HG03571 (cell line): ENCODE data around the gene RASSF4.

ENCODE experiments used
- ATAC-seq: cut with Tn5 transposase; IDR thresholded peaks from one replicate; pipeline ENCODE4 v1.9.1; 2021; ENCODE audit not compliant: unreplicated experiment

The RASSF4 gene, protein sequence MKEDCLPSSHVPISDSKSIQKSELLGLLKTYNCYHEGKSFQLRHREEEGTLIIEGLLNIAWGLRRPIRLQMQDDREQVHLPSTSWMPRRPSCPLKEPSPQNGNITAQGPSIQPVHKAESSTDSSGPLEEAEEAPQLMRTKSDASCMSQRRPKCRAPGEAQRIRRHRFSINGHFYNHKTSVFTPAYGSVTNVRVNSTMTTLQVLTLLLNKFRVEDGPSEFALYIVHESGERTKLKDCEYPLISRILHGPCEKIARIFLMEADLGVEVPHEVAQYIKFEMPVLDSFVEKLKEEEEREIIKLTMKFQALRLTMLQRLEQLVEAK

DNA sequence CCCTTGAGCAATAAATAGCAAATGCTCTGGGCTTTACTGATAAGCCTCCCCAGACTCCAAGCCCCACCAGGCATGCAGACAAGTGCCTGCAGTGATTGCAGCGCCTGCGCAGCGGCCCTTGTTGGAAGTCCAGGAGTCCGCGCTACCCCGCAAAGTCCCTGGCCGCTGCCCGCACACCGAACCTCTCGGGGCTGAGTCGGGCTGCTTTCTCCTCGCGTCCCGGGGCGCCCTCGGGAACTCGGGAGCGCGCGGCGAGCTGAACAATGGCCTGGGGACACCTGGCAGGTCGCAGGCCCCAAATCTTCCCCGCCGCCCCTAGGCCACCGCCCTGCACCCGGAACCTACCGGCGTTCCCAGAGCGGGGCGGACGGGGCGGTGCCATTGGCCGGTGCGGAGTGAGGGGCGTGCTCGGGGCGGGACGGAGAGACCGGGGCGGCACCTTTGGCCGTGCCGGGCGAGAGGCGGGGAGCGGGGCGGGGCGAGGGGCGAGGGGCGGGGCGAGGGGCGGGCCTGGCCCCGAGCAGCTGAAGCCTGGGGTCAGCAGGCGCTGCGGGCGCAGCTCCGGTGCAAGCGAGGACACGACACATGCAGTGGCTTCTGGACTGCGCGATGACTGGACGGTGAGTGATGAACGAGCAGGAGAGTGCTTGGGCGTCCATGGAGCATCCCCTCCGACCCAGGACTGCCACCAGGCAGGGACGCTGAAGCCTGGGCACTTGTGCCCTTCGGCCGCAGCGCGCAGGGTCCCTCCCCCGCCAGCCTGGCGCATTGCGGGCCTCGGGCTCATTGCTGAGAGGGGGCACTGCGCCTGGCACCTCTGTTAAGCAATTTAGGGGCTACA is at the start of gene RASSF4:
Gene RASSF4 (plus strand): TSS at position 556 of the 841 bp plus-strand sequence. CDS start 10,401 bp downstream, outside the sequence.
- peak; percentile 95 for ATAC-seq

DNA sequence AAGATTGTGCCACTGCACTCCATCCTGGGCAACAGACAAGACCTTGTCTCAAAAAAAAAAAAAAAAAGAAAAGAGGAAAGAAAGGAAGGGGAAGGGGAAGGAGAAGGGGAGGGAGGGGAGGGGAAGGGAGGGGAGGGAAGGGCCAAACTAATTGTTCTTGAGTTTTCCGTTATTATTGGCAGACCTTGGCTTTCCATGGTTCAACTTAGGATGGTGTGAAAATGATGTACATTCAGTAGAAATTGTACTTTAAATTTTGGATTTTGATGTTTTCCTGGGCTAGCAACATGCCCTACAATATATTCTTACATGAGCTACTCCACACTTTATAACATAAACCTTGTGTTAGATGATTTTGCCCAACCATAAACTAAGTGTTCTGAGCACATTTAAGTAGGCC is 49.7 kb upstream of the RASSF4 start:
- ATAC-seq, result no peak

DNA sequence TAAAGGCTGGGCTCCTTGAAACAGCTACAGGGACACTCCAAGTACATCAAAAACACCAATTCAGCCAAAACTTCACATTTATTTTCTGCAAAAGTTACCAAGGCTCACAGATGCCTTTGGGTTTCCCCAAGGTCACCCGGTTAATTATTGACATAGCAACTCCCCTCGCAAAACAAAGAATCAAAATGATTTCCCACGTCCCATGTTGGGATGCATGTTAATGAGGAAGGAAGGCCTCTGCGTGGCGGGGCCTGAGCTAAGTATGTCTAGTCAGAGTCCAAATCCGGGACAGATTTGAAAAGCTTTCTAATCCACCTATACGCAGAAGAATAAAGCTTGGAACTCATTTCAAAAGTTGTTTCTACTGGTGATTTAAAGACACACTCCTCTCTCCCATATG is 49.0 kb upstream of the RASSF4 start:
- ATAC-seq, result no peak

DNA sequence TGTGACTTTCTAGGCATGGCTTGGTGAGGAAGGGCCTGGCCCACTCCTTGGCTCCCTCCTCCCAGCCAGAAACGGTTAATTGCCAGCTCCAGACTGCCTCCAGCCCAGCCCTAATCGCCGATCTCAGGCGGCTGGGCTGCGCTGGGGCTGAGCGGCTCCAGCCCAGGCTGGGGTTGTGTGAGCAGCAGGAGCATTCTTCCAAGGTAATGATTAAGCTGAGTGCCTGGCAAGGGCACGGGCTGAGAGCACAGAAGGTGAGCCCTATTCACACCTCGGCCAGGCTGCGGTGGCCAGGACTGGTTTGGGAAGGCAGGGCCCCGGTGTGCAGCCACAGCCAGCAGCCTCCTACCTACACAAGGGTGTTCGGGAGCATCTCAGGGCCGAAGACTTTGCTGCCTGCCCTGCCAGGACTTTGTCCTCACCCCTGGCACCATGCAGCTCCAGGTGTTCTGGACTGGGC is 48.5 kb upstream of the RASSF4 start, which contains the start of gene TMEM72:
Gene TMEM72 (plus strand): TSS at position 257 of the 460 bp plus-strand sequence. CDS start 176 bp downstream, at position 433.
- ATAC-seq, result no peak

DNA sequence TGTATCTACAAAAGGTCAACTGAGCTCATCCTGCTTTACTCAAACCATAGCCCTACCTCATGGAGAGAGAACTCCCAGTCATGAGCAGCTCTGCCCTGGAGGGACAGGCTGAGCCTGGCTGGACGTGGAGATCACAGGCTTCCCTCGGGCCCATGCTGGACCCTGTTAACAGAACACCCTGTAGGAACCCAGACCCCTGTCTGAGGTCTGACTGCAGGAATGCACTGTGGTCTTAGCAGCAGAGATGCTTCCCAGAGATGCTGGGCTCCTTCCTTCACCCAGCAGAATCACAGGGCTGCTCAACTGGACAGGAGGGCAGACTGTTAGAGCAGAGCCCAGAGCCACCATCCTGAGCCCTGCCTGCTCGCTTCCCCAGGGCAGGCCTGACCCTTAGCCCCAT is 47.7 kb upstream of the RASSF4 start:
- ATAC-seq, result no peak

DNA sequence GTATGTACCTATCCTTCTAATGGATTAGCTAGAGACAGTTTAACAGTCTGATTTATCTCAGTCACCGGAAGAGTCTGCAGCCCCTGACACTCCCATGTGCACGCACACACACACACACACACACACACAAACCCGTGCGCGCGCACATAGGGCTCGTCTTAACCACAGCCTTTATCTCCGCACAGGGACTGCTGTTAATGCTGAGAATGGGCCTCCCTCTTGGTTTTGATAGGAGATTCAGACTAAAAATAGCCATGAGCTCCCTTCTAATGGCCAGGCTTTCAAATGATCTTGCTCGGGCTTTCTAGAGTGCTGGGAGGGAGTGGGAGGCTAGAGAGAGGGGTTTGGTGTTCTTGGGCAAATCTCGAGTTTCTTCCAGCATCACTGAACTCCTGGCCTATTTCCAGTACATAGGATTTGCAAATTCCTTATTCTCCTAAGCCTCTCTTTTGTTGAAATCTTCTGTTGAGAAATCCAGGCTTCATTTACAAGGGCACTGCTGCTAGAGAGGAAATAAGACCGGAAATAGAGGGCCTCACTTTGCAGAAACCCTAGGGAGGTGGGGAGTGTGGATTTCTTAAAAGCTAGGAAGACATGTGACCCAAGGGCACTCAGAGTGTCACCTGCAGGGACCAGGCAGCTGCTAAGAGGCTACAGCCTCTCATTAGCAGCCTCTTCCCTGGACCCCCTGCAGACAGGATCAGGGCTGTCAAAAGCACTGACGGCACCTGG is 46.1 kb upstream of the RASSF4 start:
- no peak for ATAC-seq

DNA sequence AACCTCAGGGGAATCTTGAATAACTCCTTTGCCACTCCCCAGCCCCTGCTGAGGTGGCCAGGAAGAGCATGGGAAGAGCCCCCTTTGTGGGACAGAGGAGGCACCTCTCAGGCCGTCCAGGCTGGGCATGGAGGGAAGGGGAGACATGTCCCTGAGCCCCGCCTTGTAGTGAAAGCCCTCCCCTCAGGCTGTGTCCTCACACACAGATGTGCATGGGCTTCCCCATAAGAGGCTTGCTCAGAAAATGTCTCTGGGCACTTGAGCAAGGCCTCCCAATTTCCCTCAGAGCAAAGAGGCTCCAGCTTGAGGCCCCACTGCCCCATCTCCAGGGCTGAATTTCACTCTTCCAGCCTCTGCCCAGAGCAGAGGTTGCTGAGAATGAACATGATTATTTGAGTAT is 44.7 kb upstream of the RASSF4 start:
- no peak for ATAC-seq

DNA sequence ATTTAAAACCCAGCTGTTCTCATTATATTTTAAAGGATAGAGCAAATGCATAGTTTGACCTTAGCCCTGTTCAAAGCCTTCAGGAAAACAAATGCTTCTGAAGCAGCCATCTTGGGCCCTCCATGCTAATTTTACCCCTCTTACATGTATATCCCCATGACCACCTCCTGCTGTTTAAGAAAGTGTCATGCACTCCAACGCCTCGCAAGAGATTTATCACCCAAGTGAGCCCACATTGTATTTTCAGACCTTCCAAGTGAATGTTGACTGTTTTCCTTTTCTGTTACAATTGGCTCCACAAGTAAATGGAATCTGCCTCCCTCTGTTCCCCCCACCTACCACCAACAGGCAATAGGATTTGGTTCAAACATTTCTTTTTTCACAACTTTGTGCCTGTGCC is 43.2 kb upstream of the RASSF4 start:
- ATAC-seq, result no peak

DNA sequence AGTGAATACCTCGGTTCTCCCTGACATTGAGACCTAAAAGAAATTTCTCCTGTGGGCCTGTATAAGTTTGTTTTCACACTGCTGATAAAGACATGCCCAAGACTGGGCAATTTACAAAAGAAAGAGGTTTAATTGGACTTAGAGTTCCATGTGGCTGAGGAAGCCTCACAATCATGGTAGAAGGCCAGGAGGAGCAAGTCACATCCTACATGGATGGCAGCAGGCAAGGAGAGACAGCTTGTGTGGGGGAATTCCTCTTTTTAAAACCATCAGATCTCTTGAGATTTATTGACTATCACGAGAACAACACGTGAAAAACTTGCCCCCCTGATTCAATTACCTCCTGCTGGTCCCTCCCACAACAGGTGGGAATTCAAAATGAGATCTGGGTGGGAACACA is 41.8 kb upstream of the RASSF4 start:
- ATAC-seq, result no peak

DNA sequence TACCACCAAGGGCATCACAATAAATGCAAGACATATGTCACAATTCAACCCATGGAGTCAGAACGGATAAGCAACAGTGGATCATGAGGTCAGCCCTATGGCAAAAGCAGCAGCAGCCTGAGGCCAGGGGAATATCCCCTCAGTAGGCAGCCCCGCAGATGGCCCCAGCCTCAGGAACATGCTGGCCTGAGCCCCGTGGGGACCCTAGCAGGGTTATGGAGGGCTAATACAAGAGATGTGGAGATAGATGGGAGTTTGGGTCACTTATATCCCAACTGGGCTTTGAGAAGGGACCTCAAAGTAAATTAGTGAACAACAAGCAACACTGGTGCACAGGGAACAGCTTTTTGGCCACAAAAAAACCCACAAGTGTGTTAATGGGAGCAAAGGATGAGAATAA is 39.4 kb upstream of the RASSF4 start:
- no peak for ATAC-seq

DNA sequence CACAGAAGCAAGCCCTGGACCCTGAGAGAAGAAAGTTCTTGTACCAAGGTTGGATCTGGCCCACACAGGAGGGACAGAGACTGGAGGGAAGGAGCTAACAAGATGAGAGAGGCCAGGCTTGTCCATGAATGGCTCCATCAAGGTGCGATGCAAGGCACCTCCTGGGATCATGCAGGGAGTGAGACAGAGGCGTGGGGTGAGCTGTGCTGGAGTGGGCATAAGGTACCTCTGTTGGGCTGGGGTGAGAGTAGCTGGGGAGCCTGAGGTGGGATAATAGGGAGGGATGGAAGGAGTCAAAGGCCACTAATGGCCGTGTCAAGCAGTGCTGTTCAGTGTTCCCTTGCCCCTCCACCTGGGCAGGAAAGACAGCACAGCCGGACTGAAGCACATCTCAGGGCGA is 38.5 kb upstream of the RASSF4 start:
- ATAC-seq, result no peak

DNA sequence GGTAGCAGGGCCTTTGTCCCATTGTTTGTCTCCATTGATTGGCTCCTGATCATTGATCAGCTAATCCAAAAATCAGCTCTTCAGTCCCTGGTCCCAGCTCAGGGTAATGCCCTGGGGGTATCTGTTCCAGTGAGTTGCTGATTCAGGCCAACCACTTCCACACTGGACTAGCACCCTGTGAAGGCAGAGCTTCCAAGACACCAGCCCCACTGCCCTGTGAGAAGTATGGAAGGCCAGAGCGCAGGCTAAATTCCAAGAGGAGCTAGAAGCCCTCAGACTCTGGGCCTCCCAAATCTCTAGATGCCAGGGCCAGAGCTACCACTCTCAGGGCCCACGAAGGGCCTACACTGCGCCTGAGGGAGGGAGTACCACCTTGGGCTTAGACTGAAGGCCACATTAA is 38.1 kb upstream of the RASSF4 start:
- ATAC-seq, result no peak

DNA sequence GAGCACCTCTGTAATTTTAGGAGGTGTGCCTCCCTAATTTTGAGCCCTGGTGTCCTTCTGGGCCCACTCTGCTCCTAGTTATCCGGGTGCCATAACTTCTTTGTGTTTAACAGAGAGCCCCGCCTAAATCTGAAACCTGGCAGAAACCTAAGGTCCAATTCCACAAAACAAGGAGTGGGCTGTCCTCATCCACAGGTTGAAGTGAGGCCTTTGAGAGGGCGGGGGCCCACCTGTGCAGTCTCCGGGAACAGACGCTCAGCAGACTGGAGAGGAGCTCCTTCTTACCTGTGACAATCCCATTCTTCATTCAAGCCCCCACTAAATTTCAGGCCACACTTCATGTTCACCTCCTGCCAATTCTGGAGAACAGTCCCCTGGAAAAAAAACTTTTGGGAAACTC is 37.6 kb upstream of the RASSF4 start:
- ATAC-seq, result no peak

DNA sequence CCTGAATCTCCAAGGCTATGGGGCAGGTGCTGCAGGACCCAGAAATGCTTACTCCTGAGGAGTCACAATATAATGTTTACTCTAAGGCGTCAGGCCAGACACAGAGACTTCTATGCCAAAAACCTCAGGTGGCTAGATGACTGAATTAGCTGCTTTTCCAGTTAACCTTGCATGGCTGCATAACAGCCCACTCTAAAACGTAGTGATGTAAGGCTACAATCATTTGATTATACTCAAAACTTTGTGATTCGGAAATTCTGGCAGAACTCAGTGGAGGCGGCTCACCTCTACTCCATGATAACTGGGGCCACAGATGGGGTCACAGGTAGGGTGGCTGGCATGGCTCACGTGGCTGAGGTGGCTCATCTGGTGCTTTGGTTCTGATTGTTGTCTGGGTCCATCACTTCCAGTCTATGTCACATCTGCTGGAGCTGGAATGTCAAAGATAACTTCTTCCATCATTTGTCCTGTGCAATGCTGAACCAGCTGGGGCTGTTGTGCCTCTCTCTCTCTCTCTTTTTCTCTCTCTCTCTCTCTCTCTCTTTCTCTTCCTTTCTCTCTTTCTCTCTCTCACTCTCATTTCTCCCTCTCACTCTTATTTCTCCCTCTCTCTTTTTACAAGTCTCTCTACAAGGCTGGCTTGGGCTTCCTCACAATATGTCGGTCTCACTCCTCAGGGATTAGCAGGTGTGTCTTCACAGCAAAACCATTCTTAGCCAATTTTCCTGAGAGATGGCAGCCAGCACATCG is 36.6 kb upstream of the RASSF4 start:
- no peak for ATAC-seq

DNA sequence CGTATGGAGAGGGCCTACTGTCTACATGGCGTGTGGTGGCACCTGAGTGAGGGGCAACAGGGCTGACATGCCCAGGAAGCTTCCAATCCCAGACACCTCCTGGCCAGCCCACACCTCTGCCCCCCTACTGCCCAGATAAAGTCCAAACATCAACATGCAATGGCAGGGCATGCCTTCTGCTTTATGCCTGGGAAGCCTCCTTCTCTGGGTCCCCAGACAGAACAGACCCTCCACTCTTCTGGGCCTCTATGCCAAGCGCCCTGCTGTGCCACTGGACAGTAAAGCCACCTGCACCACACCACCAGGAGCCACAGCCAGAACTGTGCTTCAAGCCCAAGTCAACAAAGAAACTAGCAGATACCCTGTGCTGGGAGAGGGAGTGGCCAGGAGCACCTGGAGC is 36.0 kb upstream of the RASSF4 start:
- ATAC-seq, result no peak

DNA sequence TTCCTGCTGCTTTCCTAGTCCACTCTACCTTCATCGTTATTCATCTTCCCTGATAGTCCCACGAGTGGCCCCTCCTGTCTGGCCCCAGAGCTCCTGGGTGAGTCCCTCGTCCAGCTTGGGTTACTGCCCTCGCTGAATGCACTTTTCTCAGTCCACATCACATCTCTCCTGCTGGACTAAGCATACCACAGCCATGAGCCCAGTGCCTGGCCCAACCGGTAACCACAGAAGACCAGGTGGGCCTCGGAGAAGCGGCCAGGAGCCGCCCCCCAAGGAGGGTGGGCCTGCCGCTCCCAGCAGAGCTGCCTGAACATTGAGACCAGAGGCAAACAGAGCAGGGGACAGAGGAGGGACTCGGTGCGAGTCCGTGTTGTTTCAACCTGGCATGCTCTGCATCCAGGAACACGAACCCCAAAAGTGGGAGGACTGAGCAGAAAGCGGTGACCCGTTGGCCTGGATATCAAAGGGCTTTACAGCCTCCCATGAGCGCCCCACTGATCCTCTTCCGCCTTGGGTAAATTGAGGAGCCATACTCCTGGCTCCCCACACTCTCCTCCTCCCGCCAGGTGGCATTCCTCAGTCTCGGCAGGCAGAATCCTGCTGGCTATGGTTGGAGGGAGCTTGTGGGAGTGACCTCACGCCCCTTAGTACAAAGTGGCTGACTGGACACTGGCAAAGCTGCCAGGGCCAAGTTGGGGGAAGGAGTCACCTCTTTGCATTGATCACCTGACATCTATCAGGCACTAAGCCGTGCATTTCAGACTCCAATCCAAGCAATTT is 35.2 kb upstream of the RASSF4 start:
- ATAC-seq, result no peak

DNA sequence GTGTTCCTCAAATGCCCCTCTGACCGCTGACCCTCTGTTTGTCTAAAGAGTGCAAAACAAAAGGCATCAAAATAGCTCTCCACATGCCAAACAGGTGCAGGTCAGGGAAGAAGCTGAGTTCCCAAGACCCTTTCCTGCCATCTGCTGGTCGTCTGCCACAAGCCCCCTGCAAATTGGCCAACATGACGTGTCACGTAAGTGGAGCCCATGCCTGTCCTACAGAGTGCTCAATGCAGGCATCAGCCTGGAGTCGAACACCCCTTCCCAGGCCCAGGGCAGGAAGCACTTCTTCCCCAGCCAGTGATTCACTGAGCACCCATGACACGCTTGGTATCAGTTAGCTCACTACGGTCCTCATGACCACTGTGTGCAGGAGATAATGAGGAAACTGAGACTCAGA is 34.4 kb upstream of the RASSF4 start:
- no peak for ATAC-seq

DNA sequence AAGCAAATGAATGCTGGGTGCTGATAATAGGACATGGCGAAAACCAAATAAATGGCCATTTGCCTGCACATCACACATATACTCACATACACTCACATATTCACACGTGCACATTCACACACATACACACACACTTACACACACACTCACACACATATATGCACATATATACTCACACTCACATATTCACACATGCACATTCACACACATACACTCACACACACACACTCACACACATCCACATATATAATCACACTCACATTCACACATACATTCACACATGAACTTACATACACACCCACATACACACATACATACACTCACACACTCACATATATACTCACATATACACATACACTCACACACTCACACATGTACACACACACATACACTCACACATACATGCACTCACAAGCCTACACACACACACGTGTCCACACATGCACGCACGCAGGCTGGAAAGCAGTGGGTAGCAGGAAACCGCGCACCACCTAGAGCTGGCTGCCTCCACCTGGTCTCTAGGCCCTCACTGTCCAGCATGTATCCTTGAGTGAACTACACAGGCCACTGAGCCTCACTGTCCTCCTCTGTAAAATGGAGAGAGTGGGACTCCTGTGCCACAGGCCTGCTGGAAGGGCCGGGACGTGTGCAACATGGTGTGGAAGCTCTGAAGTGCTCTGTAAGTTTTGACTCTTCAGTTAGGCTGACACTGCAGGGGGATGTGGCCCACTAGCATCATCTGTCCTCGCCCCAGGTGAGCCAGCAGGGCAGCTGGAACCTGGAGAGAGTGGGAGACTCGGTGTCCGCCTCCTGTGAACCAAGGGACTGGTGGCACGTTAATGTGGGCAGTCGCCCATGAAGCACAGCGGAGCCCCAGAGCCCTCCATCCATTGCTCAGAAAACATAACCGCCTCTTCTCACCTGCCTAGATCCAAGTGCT is 33.5 kb upstream of the RASSF4 start:
- ATAC-seq, result no peak
